ENCODE data around the gene NXN.
A peak's percentile ranks its signal among the peaks of the same experiment; 100 is the strongest.
"Not testable (repeated sequence)": the region's sequence is repeated elsewhere in the genome, so short reads cannot be mapped to it uniquely, and the experiment has no call there.

NXN gene

DNA sequence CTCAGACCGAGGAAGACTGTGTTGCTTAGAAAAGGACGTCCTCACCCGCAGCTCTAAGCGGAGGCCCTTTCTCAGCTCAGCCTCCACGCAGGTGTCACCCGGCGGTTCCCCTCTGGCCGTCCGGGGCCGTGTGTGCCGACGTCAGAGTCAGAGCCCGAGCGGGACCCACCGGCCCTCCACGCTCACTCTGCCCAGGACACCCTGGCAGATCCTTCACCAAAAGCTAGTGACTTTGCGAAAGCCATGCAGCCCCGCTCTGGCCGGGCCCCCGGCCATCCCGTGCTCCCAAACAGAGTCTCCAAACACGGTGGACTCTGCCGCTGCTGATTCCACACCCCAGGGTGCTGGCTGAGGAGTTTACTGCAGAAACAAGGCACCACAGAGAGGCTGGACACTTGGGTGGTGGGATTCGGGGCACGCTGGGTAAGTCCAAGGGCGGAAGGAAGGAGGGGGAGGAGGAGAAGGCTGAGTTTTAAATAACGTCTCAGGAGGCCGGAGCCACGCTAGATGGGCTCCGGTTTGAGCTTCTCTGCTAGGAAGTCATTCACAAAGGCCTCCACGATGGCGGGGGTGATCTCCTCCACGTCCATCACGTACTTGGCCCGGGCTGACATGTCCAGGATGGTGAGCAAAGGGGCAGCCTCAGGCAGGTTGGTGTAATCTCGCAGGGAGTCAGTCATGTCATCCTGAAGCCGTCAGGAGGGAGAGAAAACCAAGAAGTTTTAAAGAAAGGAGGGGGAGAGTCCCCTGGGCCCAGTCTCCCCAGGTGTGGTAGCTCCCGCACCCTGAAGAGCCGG is 178.9 kb downstream of the NXN start:
- no peak for DNase-seq (ENCODE audit: low read depth)

GRCh38 chr17:799261-799660 is 180.3 kb downstream of the NXN start:
- DNase-seq (ENCODE audit: low read depth) = no peak

DNA sequence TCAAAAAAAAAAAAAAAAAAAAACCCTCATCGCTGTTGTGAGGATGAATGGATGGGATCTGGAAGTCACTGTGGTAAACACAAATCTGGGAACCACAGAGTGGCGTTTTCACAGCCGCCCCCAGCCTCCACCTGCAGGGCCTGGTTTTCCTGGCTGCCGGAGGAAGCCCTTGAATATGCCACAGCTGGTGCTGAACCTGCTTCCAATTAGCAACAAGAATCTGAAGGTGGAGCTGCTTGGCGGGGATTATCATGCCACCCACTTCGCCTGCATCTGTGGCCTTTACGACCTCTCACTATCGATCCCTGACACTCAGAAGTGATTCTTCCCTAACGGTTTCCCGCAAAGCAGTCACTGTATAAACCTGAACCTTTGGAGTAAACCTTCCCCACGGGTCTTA is 181.3 kb downstream of the NXN start:
- DNase-seq (ENCODE audit: low read depth) = no peak

- DNase-seq (ENCODE audit: low read depth) = no peak
Measured at GRCh38 chr17:797236-797840, 182.2 kb downstream of the NXN start.

DNA sequence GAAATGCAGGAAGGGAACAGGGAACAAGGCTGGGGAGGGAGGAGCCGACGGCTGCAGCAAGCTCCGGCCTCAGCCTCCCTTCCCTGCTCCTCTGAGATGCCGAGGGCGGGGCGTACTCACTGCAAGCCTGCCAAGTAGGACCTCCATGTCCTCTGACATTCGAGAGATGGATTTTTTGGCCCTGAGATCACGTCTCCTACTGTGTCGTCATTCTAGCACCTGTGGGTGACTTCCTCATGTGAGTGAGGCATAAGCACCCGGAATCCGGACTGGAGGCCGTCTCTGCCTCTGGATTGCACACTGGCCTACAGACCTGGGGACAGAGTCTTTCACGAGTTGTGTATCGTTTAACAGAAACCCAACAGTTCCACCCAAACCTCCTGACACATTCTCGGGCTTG is 183.0 kb downstream of the NXN start:
- no peak for DNase-seq (ENCODE audit: low read depth)

DNA sequence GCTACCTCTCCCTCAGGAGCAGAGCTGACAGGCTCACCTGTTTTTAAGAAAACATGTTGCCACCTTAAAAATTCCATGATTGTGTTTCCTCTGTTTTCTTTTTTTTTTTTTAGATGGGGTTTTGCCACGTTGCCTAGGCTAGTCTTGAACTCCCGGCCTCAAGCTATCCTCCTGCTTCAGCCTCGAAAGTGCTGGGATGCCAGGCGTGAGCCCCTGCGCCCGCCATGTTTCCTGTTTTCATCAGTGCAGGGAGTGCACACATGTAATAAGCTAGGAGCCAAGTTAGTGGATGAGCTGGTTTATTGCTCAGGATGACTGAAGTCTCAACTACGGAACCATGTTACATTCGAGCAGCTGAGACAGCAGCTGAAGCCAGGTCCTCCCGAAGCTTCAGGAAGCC is 183.9 kb downstream of the NXN start:
- no peak for DNase-seq (ENCODE audit: low read depth)

DNA sequence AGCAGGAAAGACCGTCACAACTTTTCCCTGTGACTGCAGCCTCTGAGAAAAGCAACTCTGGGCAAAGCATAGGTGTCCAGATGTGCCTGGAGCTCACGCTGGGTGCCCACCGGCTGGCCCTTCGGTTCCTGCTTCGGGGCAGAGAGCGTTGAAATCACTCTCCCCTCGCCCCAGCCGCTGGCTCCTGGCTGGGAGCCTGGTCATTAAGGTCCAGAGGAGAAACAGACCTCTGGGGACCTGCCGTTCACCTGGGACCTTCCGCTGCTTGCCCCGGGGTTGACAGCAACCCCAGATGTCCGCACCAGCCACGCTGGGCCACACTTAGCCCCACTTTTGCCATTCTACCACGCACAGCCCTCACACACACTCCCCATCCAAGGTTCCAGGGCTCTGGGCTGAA is 184.3 kb downstream of the NXN start:
- no peak for DNase-seq (ENCODE audit: low read depth)

- DNase-seq (ENCODE audit: low read depth) = peak; percentile 27
Measured at GRCh38 chr17:794876-795275, 184.7 kb downstream of the NXN start.

GRCh38 chr17:792277-792676 is 187.3 kb downstream of the NXN start:
- no peak for DNase-seq (ENCODE audit: low read depth)

GRCh38 chr17:791829-792228 is 187.7 kb downstream of the NXN start:
- DNase-seq (ENCODE audit: low read depth) = no peak

- DNase-seq (ENCODE audit: low read depth) = peak; percentile 58
Measured at GRCh38 chr17:790874-791247, 188.7 kb downstream of the NXN start.

DNA sequence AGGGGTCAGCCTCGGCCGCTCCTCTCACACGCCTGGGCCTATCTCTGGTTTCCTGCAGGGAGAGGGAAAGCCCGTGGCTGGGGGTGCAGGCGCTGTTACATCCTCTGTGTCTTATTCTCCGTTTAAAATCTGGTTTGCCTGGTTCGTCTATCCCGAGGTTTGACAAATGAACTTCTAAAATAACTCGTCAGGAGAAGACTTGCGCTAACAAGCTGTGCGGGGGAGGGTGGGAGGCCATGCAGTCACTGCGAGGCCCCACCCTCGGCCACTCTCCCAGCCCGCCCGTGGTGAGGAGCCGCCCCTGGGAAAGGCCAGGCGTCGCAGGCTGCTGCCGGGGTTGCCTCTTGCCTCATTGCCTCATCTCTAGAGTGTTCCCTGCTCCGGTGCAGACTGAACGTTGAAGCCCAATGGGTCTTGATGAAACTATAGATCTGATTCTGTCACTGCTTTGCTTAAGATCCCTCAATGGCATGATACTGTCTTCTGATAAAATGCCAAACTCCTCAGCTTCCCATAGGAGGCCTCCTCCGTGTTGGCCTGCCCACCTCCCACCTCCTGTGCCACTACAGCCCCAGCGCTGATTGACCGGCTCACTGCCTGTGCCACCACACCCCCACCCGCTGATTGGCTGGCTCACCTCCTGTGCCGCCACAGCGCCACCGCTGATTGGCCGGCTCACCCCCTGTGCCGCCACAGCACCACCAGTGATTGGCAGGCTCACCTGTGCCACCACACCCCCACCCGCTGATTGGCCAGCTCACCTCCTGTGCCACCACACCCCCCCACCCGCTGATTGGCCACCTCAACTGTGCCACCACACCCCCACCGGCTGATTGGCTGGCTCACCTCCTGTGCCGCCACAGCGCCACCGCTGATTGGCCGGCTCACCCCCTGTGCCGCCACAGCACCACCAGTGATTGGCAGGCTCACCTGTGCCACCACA is 189.4 kb downstream of the NXN start:
- peak; percentile 82 for DNase-seq (ENCODE audit: low read depth)

DNA sequence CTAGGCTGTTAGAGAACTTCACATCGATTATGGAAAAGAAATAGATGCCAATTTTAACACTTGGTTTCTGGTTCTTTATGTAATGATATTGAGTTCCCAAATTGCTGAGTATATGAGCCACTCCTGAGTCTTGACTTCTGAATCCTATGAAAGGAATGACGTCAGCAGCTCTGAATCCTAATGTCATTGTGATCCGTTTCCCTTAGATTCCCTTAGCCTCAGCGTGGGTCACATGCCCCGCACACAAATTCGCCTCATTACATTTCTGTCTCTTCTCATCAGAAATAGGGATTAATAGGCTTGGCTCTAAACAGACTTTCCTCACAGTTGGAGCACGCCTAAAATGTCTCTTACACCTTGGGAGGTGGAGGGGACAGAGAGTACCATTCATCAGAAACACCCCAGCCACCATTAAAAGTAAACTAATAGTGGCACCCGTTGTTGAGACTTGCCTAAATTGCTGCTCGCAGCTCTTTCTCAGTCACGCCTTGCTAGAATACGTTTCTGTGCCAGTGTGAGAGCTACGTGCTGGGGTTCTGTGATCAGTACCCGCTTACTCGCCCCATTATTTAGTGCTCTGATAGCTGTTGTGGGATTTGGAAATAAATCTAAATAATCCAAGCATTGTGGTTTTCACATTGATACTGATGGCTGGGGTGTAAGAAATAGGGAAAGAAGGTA is 190.3 kb downstream of the NXN start:
- no peak for DNase-seq (ENCODE audit: low read depth)

DNA sequence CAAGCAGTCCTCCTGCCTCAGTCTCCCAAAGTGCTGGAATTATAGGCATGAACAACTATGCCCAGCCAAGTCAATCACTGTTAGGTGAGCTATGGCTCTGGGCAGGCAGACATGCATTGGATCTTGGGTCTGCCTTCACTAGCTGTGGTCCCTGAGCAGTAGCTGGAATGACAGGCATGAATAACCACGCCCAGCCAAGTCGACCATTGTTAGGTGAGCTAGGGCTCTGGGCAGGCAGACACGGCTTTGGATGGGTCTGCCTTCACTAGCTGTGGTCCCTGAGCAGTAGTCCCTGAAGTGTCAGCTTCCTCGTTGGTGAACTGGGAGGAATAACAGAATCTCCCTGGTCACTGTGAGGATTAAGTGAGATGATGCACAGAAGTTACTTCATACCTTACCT is 191.0 kb downstream of the NXN start:
- DNase-seq (ENCODE audit: low read depth) = no peak

GRCh38 chr17:787641-788221 is 191.8 kb downstream of the NXN start:
- no peak for DNase-seq (ENCODE audit: low read depth)

GRCh38 chr17:785901-786300 is 193.7 kb downstream of the NXN start:
- not testable (repeated sequence) for DNase-seq (ENCODE audit: low read depth)

- no peak for DNase-seq (ENCODE audit: low read depth)
Measured at GRCh38 chr17:784143-784542, 195.4 kb downstream of the NXN start.

GRCh38 chr17:781805-782731 is 197.5 kb downstream of the NXN start, which contains the start of the genes GLOD4 and MRM3:
TSS of gene GLOD4 (minus strand) at chr17:782280. CDS start at chr17:782255, 25 bp downstream.
TSS of gene MRM3 (plus strand) at chr17:782353. CDS start at chr17:782379, 26 bp downstream.
- peak; percentile 79 for DNase-seq (ENCODE audit: low read depth)

- DNase-seq (ENCODE audit: low read depth) = no peak
Measured at GRCh38 chr17:778096-778495, 201.5 kb downstream of the NXN start.

- no peak for DNase-seq (ENCODE audit: low read depth)
Measured at GRCh38 chr17:774313-774584, 205.3 kb downstream of the NXN start.

Data from amniotic epithelial cell (primary cell).